ENCODE data around the gene VAC14.
A peak's percentile ranks its signal among the peaks of the same experiment; 100 is the strongest.
"Not testable (repeated sequence)": the region's sequence is repeated elsewhere in the genome, so short reads cannot be mapped to it uniquely, and the experiment has no call there.

The VAC14 gene

DNA sequence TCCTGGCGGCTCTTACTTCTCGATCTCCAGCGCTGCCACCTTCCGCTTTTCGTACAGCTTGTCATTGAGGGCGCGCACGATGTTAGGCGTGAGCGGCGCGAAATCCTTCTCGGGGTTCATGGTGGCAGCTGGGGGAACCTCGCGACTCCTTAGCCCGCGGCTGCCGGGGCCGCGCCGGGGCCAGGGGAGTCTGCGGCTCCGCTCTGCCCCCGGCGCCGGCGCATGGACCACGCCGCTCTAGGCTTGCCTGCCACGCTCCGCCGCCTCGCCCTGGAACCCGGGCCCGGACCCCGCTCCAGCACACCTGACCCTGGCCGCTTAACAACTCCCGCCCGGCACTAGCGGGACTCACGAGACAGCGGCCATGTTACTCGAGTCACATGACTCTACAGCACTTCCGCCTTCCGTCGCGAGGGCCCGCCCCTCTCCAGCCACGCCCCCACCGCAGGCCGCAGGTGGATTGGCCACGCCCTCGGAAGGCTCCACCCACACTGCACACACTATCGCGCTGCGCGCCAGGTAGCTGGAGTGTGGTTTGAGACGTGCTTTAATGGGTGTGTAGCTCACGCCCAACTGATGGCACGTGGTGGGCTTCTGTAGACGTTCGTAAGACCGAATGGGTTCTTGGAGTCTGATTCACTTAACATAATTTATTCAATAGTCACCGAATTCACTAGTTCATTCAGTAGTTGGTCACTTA lies at the start of gene VAC14:
TSS of gene VAC14 (minus strand) at position 378 of the 700 bp plus-strand sequence. CDS start at position 120, 258 bp downstream.
- FAIRE-seq (peak; percentile 45), DNase-seq (ENCODE audit: insufficient read length, low spot score) (peak; percentile 79)
- TF ChIP-seq POLR2A (IDR thresholded peaks at IDR 0.05; ENCODE audit: low read depth, low read length) = peak; percentile 68

DNA sequence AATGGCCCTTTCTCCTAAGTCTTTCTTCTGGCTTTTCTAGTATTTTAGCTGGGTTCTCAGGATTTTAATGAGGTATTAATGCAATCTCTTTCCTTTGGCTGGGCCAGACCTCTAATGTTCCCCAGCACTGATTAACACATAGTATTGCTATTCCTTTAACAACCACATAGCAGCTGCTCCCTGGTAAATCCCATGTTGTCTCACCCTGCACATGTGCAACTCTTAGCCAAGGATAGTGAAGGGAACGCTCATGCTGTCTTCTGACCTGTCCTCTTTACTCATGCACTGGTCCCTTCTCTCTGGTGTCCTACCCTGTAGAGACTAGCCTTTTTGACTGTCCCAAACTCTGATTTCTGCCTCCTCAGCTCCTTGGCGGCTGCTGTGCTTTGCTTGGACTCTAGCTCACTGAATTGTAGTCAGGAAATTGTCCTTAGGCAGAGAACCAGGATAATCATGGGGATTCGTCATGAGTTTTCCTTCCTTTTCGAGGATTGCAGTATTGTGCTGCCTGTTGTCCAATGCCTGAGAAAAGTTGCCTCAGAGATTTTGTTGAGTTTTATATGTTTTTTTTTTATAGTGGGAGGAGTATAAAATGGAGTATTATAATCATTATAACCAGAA lies 22.6 kb upstream of the VAC14 start:
- not testable (repeated sequence) for DNase-seq (ENCODE audit: insufficient read length, low spot score); FAIRE-seq

DNA sequence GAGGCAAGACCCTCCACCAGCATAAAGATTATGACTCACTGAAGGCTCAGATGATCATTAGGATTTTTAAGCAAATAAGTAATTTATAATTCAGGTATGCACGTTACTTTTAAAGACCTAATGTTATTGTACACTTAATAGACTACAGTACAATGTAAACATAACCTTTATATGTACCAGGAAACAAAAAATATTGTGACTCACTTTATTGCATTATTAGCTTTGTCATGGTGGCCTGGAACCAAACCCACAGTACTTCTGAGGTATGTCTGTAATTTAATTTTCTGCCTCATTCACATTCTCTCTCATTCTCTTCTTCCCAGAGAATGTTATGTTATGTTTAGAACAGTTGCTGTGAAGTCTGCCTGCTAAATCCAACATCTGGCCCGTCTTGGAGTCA lies 21.8 kb upstream of the VAC14 start:
- not testable (repeated sequence) for DNase-seq (ENCODE audit: insufficient read length, low spot score); FAIRE-seq

DNA sequence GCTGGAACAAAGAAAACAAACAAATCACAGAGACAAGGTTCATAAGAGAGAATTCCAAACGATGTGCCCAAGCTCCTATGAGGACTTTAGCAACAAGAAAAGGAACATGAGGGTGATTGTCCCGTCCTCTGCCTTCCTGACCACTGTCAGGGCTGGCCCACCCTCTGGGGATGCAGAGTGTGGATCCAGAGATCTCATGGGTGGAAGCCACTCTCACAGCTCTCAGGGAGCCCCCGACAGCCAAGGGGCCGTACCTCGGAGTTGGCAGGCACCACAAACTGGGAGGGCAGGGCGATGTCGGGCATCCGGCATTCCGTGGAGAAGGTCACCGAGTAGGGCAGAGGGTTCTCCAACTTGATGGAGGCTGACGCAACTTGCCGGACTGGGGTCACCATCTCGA lies 17.1 kb upstream of the VAC14 start:
- not testable (repeated sequence) for DNase-seq (ENCODE audit: insufficient read length, low spot score); FAIRE-seq

DNA sequence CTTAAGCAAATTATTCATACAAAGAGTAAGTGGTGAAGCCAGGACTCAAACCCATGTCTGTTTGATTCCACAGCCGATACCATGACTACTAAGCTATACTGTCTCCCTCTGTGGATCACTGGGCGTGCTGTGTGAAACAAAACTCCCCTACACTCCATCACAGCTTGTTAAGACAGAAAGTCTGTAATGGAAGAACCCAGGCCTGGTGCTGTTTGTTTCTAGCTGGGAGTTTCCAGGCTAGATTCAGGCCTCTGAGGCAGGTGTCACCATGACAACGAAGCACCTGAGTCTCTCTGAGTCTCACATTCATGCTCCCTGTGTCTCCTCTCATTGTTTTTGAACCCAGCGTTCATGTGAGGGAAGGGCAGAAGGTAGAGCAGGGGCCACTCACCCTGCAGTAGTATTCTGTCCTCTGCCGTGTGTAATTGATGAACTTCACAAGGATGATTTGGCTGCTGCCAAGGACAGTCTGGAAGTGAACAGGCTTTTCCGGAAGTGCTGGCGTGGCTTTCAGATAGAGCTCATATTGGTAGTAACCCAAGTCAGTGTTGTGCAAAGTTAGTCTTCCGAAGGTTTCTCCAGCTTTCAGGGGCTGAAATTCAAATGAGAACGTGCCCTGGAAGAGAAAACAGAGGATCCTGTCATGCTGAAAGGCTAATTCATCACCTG lies 8.6 kb upstream of the VAC14 start:
- FAIRE-seq (no peak), DNase-seq (ENCODE audit: insufficient read length, low spot score) (no peak)
- no peak for TF ChIP-seq POLR2A (IDR thresholded peaks at IDR 0.05; ENCODE audit: low read depth, low read length)

DNA sequence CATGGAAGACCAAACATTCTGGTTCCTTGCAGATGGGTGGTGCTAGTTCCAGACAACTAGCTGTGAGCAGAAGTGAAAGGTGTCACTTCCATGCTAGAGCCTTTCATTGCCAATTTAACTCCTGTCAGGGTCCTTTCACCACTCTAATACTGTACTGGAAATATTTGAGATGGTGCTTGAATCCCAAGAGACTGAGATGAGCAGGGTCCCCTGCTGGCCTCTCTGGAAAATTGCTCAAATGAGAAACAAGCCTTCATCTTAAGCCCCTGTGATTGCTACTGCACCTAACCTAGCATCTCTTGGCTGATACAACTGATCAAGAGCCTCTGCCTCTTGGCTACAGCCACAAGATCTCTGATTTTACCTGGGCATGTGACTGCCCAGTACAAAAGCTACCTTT lies 7.4 kb upstream of the VAC14 start:
- FAIRE-seq (no peak), DNase-seq (ENCODE audit: insufficient read length, low spot score) (no peak)
- TF ChIP-seq POLR2A (IDR thresholded peaks at IDR 0.05; ENCODE audit: low read depth, low read length) = no peak

DNA sequence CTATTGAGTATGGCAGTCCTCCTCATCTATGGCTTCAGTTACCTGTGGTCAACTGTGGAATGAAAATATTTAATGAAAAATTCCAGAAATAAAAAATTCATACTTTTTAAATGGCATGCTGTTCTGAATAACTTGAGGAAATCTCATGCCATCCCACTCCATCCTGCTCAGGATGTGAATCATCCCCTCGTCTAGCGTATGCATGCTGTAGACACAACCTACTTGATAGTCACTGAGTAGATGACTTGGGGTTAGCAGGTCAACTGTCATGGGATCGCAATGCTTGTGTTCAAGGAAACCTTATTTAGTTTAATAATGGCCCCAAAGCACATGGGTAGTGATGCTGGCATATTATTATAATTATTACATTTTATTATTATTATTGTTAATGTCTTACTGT lies 4.8 kb upstream of the VAC14 start:
- TF ChIP-seq POLR2A (IDR thresholded peaks at IDR 0.05; ENCODE audit: low read depth, low read length) = no peak
- DNase-seq (ENCODE audit: insufficient read length, low spot score) = peak; percentile 59
- peak; percentile 33 for FAIRE-seq

DNA sequence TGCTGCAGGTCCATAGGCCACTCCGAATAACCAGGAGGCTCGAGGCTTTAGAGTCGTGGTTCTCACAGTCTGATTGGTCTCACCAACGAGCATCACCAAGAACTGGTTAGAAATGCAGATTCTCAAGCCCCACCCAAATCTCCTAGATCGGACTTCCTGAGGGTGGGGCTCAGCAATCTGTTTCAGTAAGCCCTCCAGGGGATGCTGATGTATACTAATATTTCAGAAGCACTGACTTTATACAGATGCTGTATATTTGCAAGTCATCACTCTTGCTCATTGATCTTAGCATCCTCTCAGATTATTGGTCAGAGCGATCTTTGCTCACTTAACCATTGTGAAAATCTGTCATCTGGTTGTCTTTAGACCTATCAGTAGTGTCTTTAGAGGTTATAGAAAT lies 4.4 kb upstream of the VAC14 start:
- TF ChIP-seq POLR2A (IDR thresholded peaks at IDR 0.05; ENCODE audit: low read depth, low read length) = no peak
- no peak for DNase-seq (ENCODE audit: insufficient read length, low spot score)
- FAIRE-seq = no peak

DNA sequence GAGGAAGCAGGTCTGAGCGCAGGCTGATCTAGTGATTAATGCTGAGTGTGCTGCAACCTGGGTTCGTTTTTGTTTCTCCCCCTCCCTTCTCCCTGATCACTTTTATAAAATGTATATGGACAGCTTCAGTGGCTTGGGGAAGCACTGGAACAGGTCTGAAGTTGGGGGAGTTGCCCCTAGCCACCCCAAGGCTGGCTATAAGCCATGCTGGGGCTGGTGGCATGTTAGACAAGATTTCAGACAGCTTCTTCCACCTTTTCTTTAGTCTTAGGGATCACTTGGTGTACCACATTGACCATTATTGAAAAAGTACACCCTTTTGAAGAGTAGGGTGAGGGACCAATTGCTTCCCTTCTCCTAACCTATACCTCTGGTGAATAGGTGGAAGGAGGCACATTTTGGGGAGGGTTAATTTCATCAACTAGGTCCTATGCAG lies 3.8 kb upstream of the VAC14 start:
- TF ChIP-seq POLR2A (IDR thresholded peaks at IDR 0.05; ENCODE audit: low read depth, low read length) = no peak
- FAIRE-seq (no peak), DNase-seq (ENCODE audit: insufficient read length, low spot score) (peak; percentile 27)

DNA sequence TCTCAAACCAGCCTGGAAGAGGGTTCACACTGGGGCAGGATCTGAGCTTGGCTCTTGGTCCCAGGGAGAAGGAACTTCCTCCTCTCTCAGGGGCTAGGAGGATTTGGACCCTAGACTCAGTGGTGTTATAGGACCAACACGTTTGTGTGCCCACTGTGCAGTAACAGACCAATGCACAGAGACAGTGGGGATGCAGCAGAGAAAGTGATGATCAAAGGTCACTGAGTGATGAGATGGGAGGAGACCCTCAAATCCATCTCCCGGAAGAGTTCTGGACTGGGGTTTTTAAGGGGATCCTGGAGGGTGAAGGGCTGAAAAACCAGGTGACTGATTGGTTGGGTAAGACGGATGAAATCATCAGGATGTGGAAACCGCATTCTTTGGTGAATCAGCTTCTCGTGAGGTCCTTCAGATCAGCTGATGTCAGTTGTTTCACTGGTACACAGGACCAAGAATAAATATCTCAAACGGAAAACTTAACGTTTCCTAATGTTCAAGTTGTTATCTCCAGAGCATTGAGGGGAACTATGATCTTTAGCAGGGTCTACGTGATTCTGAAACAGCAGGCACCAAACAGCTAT lies 3.3 kb upstream of the VAC14 start:
- TF ChIP-seq POLR2A (IDR thresholded peaks at IDR 0.05; ENCODE audit: low read depth, low read length) = no peak
- FAIRE-seq (peak; percentile 80), DNase-seq (ENCODE audit: insufficient read length, low spot score) (peak; percentile 56)

DNA sequence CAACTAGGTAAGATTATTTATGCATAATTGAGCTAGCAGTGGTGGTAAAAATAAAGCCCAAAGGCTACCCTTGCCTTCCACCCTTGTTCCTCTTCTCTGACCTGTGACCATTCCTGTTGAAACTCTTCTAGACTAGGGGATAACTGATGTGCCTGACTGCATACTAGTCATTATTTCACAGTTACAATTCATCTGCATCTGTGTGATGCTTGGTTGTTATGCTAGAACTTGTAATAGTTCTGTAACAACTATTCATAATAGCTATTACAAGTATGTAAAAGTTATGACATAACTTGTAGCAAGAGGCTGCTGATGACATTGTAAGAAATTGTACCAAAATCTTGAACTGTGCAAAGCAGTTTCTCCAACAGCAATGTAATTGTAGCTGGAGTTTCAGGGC lies 2.4 kb upstream of the VAC14 start:
- no peak for TF ChIP-seq POLR2A (IDR thresholded peaks at IDR 0.05; ENCODE audit: low read depth, low read length)
- DNase-seq (ENCODE audit: insufficient read length, low spot score) = no peak
- FAIRE-seq = no peak

DNA sequence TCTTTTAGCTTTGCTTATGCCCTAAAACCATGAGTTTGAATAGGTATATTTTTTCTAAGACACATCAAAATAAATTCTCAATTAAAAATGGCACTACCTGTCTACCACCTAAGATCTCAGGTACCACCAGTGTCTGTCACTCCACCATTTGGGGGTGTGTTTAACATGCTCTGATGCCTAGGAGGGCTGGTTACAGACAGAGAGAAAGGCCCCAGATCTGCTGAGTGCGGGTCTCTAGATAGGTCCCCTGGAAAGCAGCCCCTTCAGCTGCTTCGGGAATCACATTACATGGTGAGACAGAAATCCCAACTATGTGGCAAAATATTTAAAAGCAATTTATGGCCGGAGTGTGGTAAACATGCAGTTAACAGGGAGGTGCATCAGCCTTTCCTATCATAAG lies 653 bp upstream of the VAC14 start:
- DNase-seq (ENCODE audit: insufficient read length, low spot score) (no peak), FAIRE-seq (no peak)
- no peak for TF ChIP-seq POLR2A (IDR thresholded peaks at IDR 0.05; ENCODE audit: low read depth, low read length)

DNA sequence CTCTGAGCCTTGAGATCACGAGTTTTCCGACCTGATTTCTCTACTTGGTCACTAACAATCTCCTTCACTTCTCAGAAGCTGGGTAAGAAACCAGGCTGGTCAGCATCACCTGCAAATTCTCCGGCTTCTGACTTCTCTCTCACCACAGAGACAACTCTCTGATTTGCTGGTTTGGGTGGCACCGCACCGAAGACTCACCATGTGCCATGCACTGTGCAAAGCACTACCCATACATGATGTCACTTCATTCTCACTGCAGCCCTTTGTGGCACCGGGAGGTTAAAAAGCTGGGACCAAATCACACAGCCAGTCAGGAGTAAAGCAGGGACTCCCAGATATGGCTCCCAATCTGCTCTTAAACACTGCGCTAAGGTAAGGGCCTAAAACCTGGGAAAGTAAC lies 647 bp downstream of the VAC14 start:
- no peak for TF ChIP-seq POLR2A (IDR thresholded peaks at IDR 0.05; ENCODE audit: low read depth, low read length)
- DNase-seq (ENCODE audit: insufficient read length, low spot score) (peak; percentile 19), FAIRE-seq (no peak)

DNA sequence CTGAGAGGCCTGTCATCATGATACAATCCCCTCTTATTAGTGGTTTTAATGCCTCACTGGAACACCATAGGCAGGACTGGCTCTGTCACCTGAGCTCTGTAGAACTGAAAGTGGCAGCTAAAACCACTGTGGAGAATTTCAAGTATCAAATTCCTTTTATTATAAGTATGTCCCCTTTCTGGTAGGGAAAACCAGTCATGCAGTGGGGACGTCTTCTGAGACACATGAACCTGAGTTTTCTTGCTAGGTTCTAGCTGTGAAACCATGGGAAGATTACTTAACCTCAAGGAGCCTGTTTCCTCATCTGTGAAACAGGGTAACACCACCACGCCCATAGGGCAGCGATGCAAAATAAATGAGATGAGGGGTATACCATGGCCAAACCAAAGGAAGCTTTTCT lies 4.7 kb downstream of the VAC14 start:
- TF ChIP-seq POLR2A (IDR thresholded peaks at IDR 0.05; ENCODE audit: low read depth, low read length) = no peak
- no peak for FAIRE-seq
- DNase-seq (ENCODE audit: insufficient read length, low spot score) = no peak
